Hepatocyte (in vitro differentiated cells): ENCODE results near the gene TBL1X. TPM values are rescaled to one million over a fixed set of nuclear protein-coding genes. Genes with fewer than 3 reads are reported as not detected.

Source experiments
- DNase-seq: peaks from one replicate; pipeline ENCODE4 v3.0.0-alpha.2; 2016; ENCODE audit warnings: low spot score
- H2AFZ ChIP-seq: fragments of 200-600 bp; sonication (generic); 2 replicates; pipeline ENCODE4 v1.6.0; 2016; ENCODE audit warnings: antibody characterized with exemption, mild to moderate bottlenecking
- H3K27ac ChIP-seq: fragments of 200-600 bp; sonication (generic); 2 replicates; pipeline ENCODE4 v1.5.1; 2016; ENCODE audit warnings: mild to moderate bottlenecking
- H3K27me3 ChIP-seq: fragments of 200-600 bp; sonication (generic); 2 replicates; pipeline ENCODE4 v1.6.1; 2016
- H3K36me3 ChIP-seq: fragments of 200-600 bp; sonication (generic); replicated peaks from 2 replicates; pipeline ENCODE4 v1.5.1; 2016; ENCODE audit warnings: low read depth; ENCODE audit not compliant: insufficient read depth
- H3K4me1 ChIP-seq: fragments of 200-600 bp; sonication (generic); 2 replicates; pipeline ENCODE4 v1.5.1; 2016; ENCODE audit warnings: mild to moderate bottlenecking, moderate library complexity; ENCODE audit not compliant: insufficient read depth
- H3K4me2 ChIP-seq: fragments of 200-600 bp; sonication (generic); 2 replicates; pipeline ENCODE4 v1.6.0; 2016
- H3K4me3 ChIP-seq: fragments of 200-600 bp; sonication (generic); 2 replicates; pipeline ENCODE4 v1.5.1; 2016; ENCODE audit warnings: mild to moderate bottlenecking
- H3K79me2 ChIP-seq: fragments of 200-600 bp; sonication (generic); 2 replicates; pipeline ENCODE4 v1.6.0; 2017; ENCODE audit warnings: mild to moderate bottlenecking
- H3K9me2 ChIP-seq: fragments of 200-600 bp; sonication (generic); replicated peaks from 2 replicates; pipeline ENCODE4 v1.6.0; 2017; ENCODE audit warnings: mild to moderate bottlenecking; ENCODE audit not compliant: insufficient read depth
- H3K9me3 ChIP-seq: fragments of 200-600 bp; sonication (generic); 2 replicates; pipeline ENCODE4 v1.5.1; 2016; ENCODE audit warnings: low read depth, mild to moderate bottlenecking
- H4K20me1 ChIP-seq: fragments of 200-600 bp; sonication (generic); 2 replicates; pipeline ENCODE4 v1.6.0; 2016; ENCODE audit warnings: mild to moderate bottlenecking; ENCODE audit not compliant: insufficient read depth, poor library complexity, severe bottlenecking
- CTCF ChIP-seq: fragments of 200-600 bp; sonication (generic); IDR thresholded peaks from 2 replicates; pipeline ENCODE4 v1.5.1; 2016; ENCODE audit warnings: antibody characterized with exemption, mild to moderate bottlenecking; ENCODE audit not compliant: poor library complexity
- EZH2 ChIP-seq: fragments of 200-600 bp; sonication (generic); IDR thresholded peaks from 2 replicates; pipeline ENCODE4 v1.6.1; 2016; ENCODE audit warnings: antibody characterized with exemption, mild to moderate bottlenecking, borderline replicate concordance
- EZH2phosphoT487 ChIP-seq: fragments of 200-600 bp; sonication (generic); IDR thresholded peaks from one replicate; pipeline ENCODE4 v1.6.1; 2018; ENCODE audit warnings: antibody characterized with exemption, mild to moderate bottlenecking, low read depth, moderate library complexity; ENCODE audit not compliant: unreplicated experiment, severe bottlenecking
- WGBS: methylation state at CpG from one replicate; pipeline ENCODE4 v1.1.6; 2016; ENCODE audit warnings: low lambda C conversion rate; ENCODE audit errors: missing lambda C conversion rate; 5-methylcytosine and 5-hydroxymethylcytosine counted together
- polyA plus RNA-seq: library from polyadenylated mRNA; unstranded; fragments of >200 nt; fragmentation: Nextera tagmentation; extraction: Ambion mirVana; gene quantifications from 2 replicates; pipeline ENCODE4 v1.2.1, GENCODE V29; 2016
- total RNA-seq: library from RNA; depleted of rRNA; stranded (reverse); fragments of >200 nt; gene quantifications from 2 replicates; pipeline ENCODE4 v1.2.3, GENCODE V29; 2014

TBL1X gene
- total and polyA plus RNA-seq, 2 experiments from 2014 or later = 14.9 to 16.0 TPM

- no peak for DNase-seq
- H3K4me3 ChIP-seq = no peak overlapping the region
- no peaks in the 10 kb centered on the region for H3K4me1 ChIP-seq
- H3K27ac ChIP-seq = no peak overlapping the region
- no peaks in the 10 kb centered on the region for H3K9me2 ChIP-seq
- TF ChIP-seq EZH2 (no peak), CTCF (no peak), EZH2phosphoT487 (no peak)
- H3K79me2 ChIP-seq = no peaks in the 10 kb centered on the region
- H3K27me3 ChIP-seq = no peaks in the 10 kb centered on the region
- H3K9me3 ChIP-seq = no peaks in the 10 kb centered on the region
- H4K20me1 ChIP-seq = no peaks in the 10 kb centered on the region
- no peaks in the 10 kb centered on the region for H3K36me3 ChIP-seq
- 62% methylated on average over 11 of the region's 11 CpGs for WGBS
- no peak overlapping the region for H2AFZ ChIP-seq
- H3K4me2 ChIP-seq = no peak overlapping the region
These were observed 284.4 kb downstream of the TBL1X start for GRCh38 chrX:9749146-9749692.

- no peaks in the 10 kb centered on the region for H3K27me3 ChIP-seq
- no peaks in the 10 kb centered on the region for H3K79me2 ChIP-seq
- no peaks in the 10 kb centered on the region for H3K9me2 ChIP-seq
- H3K27ac ChIP-seq = no peak overlapping the region
- no peak overlapping the region for H2AFZ ChIP-seq
- TF ChIP-seq CTCF = no peak
- TF ChIP-seq EZH2 = no peak
- no peak for TF ChIP-seq EZH2phosphoT487
- no peaks in the 10 kb centered on the region for H3K9me3 ChIP-seq
- no peak overlapping the region for H3K4me2 ChIP-seq
- no peaks in the 10 kb centered on the region for H3K4me1 ChIP-seq
- no peak overlapping the region for H3K4me3 ChIP-seq
- no peaks in the 10 kb centered on the region for H3K36me3 ChIP-seq
- 86% methylated on average over 7 of the region's 7 CpGs for WGBS
- no peaks in the 10 kb centered on the region for H4K20me1 ChIP-seq
- no peak for DNase-seq
These were observed 292.5 kb downstream of the TBL1X start for GRCh38 chrX:9757366-9757765.

GRCh38 chrX:9758021-9758638, 293.3 kb downstream of the TBL1X start:
- H3K27ac ChIP-seq = no peak overlapping the region
- H4K20me1 ChIP-seq = no peaks in the 10 kb centered on the region
- no peaks in the 10 kb centered on the region for H3K79me2 ChIP-seq
- H3K4me2 ChIP-seq = no peak overlapping the region
- no peak for TF ChIP-seq EZH2phosphoT487
- no peak for TF ChIP-seq CTCF
- TF ChIP-seq EZH2 = no peak
- H3K4me1 ChIP-seq = no peaks in the 10 kb centered on the region
- H3K9me2 ChIP-seq = no peaks in the 10 kb centered on the region
- no peaks in the 10 kb centered on the region for H3K36me3 ChIP-seq
- WGBS = 49% methylated on average over 4 of the region's 4 CpGs
- no peak for DNase-seq
- H2AFZ ChIP-seq = no peak overlapping the region
- no peaks in the 10 kb centered on the region for H3K27me3 ChIP-seq
- no peak overlapping the region for H3K4me3 ChIP-seq
- no peaks in the 10 kb centered on the region for H3K9me3 ChIP-seq

- 80% methylated on average over 8 of the region's 8 CpGs for WGBS
- Histone ChIP-seq H3K27ac (no peak overlapping the region), H3K4me2 (no peak overlapping the region)
These were observed 294.5 kb downstream of the TBL1X start for GRCh38 chrX:9759337-9759736.

More at GRCh38 chrX:9759337-9759736, 294.5 kb downstream of the TBL1X start:
- DNase-seq = no peak
- no peaks in the 10 kb centered on the region for H3K27me3 ChIP-seq
- no peaks in the 10 kb centered on the region for H3K4me1 ChIP-seq
- no peaks in the 10 kb centered on the region for H3K79me2 ChIP-seq
- no peaks in the 10 kb centered on the region for H3K9me3 ChIP-seq
- no peaks in the 10 kb centered on the region for H4K20me1 ChIP-seq
- H3K9me2 ChIP-seq = no peaks in the 10 kb centered on the region
- TF ChIP-seq CTCF (no peak), EZH2phosphoT487 (no peak), EZH2 (no peak)
- no peak overlapping the region for H3K4me3 ChIP-seq
- H3K36me3 ChIP-seq = no peaks in the 10 kb centered on the region
- H2AFZ ChIP-seq = no peak overlapping the region
